Measurements from ENCODE around the gene TRIO.

DNA sequence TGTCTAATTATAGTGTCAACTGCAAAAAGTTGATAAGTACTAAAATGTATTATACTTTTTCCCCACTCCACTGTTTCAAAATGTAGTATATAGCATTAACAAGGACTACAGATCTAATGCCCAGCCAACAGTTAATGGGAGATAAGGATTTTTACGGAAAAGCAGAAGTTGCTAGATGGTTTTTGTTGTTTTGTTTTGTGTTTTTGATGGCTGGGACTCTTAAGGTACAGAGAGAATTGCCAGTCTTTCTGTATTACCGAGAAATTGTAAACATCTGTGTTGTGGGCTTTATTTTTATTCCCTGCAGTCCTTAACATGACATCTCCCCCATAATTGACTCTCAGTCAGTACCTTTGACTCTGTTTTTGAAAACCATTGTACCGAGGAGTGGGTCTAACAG, 44.0 kb downstream of the TRIO start:
- TF ChIP-seq CTCF (IDR thresholded peaks at IDR 0.05) (no peak), POLR2A (IDR thresholded peaks at IDR 0.05) (no peak)
